ENCODE data around the gene SSUH2. TPM values are rescaled to one million over a fixed set of nuclear protein-coding genes. Genes with fewer than 3 reads are reported as not detected.
"Not testable (repeated sequence)": the region's sequence is repeated elsewhere in the genome, so short reads cannot be mapped to it uniquely, and the experiment has no call there.

The SSUH2 gene, protein sequence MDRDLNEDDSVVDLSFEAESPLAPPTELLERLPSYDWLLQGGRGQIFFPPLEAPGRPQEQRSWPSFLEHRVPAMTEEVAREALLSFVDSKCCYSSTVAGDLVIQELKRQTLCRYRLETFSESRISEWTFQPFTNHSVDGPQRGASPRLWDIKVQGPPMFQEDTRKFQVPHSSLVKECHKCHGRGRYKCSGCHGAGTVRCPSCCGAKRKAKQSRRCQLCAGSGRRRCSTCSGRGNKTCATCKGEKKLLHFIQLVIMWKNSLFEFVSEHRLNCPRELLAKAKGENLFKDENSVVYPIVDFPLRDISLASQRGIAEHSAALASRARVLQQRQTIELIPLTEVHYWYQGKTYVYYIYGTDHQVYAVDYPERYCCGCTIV
- not detected for total RNA-seq

DNA sequence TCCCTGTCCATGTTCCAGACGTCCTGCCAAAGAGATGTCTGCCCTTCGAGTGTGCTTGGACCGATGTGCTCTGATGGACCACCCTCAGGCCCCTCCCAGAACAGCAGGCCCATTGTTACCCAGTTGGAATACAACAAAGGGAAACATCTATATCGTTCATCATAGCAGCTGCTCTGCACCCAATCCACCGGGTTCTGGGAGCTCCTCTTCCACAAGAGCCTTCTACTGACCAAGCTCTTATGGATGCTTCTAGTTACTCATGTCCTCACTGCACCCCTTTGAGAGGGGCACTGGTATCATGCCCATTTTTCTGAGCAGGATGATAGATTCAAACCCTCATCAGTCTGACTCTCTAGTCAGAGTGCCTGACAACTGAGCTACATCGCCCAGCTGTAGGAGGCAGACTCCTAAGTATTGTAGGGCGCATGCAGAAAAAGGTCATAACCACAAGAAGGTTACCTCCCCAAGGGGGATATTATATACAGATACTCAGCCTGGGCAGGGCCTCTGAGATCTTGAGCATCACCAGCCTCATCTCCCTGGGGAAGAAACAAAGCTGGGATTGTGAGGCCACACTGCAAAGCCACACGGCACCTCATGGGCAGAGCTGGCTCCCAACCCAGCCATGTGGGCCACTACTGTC is at the start of gene SSUH2:
SSUH2 (minus strand) TSS at position 51 of the 643 bp plus-strand sequence; CDS start at position 11, 40 bp downstream.
- Mint-ChIP-seq H3K9me3 (no peaks in the 10 kb centered on the region), H3K4me3 (no peak within 1 kb of the TSS), H3K4me1 (ENCODE audit: low read depth) (no peaks in the 10 kb centered on the region), H3K27me3 (ENCODE audit: low read depth) (no peaks in the 10 kb centered on the region), H3K36me3 (ENCODE audit: insufficient read depth) (no peaks in the 10 kb centered on the region)
- DNase-seq (no peak), ATAC-seq (no peak)

DNA sequence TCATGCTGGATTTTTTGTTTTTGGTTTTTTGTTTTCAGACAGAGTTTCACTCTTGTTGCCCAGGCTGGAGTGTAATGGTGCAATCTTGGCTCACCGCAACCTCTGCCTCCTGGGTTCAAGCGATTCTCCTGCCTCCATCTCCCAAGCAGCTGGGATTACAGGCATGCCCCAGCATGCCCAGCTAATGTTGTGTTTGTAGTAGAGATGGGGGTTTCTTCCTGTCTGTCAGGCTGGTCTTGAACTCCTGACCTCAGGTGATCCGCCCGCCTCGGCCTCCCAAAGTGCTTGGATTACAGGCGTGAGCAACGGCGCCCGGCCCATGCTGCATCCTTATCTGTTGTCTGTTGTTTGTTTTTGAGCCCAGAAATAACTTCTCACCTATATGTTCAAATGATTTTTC is 46.7 kb upstream of the SSUH2 start:
- H3K27me3 Mint-ChIP-seq (ENCODE audit: low read depth); H3K9me3 Mint-ChIP-seq; H3K36me3 Mint-ChIP-seq (ENCODE audit: insufficient read depth); H3K4me1 Mint-ChIP-seq (ENCODE audit: low read depth); ATAC-seq; H3K4me3 Mint-ChIP-seq; DNase-seq: not testable (repeated sequence)

DNA sequence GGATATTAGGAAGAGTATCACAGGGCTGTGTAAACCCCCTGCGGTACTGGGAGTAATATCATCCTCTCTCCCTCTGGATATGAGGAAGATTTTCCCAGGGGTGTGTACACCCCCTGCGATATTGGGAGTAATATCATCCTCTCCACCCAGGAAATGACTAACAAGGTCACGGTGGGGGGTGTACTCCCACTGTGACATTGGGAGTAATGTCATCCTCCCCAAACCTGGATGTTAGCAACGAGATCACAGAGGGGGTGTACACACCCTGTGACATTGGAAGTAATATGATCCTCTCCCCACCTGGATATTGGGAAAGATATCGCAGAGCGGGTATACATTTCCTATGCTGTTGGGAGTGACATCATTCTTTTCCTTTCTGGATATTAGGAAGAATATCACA is 40.4 kb upstream of the SSUH2 start:
- not testable (repeated sequence) for H3K4me3 Mint-ChIP-seq; H3K4me1 Mint-ChIP-seq (ENCODE audit: low read depth); ATAC-seq; DNase-seq; H3K36me3 Mint-ChIP-seq (ENCODE audit: insufficient read depth); H3K27me3 Mint-ChIP-seq (ENCODE audit: low read depth); H3K9me3 Mint-ChIP-seq

DNA sequence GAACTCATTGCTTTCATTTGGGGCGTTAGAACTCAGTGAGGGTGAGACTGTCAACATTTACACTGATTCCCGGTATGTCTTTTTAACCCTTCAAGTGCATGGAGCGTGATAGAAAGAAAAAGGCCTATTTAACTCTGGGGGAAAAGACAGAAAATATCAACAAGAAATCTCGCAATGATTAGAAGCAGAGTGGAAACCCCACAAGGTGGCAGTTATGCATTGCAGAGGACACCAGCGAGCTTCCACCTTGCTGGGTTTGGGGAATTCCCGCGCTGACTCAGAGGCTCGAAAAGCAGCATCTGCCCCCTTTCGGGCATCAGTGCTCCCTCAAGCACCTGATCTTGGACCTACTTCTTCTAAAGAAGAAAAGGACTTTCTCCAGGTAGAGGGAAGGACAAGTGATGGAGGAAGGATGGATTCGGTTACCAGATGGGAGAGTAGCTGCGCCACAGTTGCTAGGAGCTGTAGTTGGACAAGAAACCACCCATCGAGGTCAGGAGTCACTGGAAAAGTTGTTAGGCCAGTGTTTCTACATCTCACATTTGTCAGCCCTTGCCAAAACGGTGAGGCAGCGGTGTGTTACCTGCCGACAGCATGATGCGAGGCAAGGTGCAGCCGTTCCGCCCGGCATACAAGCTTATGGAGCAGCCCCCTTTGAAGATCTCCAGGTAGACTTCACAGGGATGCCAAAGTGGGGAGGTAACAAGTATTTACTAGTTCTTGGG is 38.4 kb upstream of the SSUH2 start:
- H3K36me3 Mint-ChIP-seq (ENCODE audit: insufficient read depth); H3K4me1 Mint-ChIP-seq (ENCODE audit: low read depth); ATAC-seq; H3K9me3 Mint-ChIP-seq; H3K4me3 Mint-ChIP-seq; DNase-seq: not testable (repeated sequence)
- H3K27me3 Mint-ChIP-seq (ENCODE audit: low read depth): peaks cover 10% of the 10 kb centered on the region

DNA sequence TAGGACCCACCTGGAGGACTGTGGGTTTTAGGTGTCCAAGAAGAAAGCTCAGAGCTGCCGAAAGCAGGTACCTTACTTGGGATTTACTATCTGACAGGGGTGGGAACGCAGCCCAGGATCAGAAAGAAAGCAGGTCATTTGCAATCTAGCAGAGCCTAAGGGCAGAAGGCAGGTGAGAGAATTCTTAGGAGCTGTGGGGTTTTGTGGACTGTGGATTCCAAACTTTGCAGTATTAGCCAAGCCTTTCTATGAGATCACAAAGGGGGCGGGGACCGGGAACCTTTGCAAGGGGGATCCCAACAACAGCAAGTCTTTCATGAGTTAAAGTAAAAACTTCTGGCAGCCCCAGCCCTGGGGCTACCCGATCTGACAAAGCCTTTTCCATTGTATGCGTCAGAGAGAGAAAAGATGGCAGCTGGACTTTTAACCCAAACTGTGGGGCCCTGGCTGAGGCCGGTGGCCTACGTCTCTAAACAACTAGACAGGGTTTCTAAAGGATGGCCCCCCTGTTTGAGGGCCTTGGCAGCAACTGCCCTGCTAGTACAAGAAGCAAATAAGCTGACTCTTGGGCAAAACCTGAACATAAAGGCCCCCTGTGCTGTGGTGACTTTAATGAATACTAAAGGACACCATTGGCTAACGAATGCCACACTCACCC is 37.4 kb upstream of the SSUH2 start:
- H3K27me3 Mint-ChIP-seq (ENCODE audit: low read depth): peaks cover 12% of the 10 kb centered on the region
- not testable (repeated sequence) for ATAC-seq; DNase-seq; H3K4me3 Mint-ChIP-seq; H3K9me3 Mint-ChIP-seq; H3K4me1 Mint-ChIP-seq (ENCODE audit: low read depth); H3K36me3 Mint-ChIP-seq (ENCODE audit: insufficient read depth)

DNA sequence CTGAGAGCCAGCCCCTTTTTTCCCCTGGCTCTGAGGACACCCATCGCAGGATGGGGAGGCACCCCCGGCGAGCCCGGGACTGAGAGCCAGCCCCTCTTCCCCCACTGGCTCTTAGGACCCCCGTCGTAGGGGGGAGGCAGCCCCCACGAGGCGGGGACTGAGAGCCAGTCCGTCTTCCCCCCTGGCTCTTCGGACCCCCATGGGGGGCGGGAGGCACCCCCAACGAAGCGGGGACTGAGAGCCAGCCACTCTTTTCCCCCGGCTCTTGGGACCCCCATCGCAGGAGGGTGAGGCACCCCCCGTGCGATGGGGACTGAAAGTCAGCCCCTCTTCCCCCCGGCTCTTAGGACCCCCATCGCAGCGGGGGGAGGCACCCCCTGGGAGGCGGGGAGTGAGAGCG is 36.8 kb upstream of the SSUH2 start:
- Mint-ChIP-seq H3K4me3 (no peak overlapping the region), H3K27me3 (ENCODE audit: low read depth) (peaks cover 12% of the 10 kb centered on the region), H3K4me1 (ENCODE audit: low read depth) (no peaks in the 10 kb centered on the region), H3K9me3 (no peaks in the 10 kb centered on the region), H3K36me3 (ENCODE audit: insufficient read depth) (no peaks in the 10 kb centered on the region)
- no peak for DNase-seq
- ATAC-seq: no peak

DNA sequence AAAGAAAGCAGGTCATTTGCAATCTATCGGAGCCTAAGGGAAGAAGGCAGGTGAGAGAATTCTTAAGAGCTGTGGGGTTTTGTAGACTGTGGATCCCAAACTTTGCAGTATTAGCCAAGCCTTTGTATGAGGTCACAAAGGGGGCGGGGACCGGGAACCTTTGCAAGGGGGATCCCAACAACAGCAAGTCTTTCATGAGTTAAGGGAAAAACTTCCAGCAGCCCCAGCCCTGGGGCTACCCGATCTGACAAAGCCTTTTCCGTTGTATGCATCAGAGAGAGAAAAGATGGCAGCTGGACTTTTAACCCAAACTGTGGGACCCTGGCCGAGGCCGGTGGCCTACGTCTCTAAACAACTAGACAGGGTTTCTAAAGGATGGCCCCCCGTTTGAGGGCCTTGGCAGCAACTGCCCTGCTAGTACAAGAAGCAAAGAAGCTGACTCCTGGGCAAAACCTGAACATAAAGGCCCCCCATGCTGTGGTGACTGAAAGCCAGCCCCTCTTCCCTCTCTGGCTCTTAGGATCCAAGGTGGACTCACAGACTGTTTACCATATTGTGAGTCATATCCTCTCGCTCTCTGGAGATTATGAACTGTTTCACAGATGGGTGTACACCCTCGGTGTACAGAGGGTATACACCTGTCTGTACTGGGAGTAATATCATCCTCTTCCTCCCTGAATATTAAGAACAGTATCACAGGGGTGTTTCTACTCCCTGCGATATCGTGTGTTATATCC is 35.4 kb upstream of the SSUH2 start:
- H3K9me3 Mint-ChIP-seq; H3K4me1 Mint-ChIP-seq (ENCODE audit: low read depth); ATAC-seq; DNase-seq; H3K36me3 Mint-ChIP-seq (ENCODE audit: insufficient read depth); H3K4me3 Mint-ChIP-seq: not testable (repeated sequence)
- H3K27me3 Mint-ChIP-seq (ENCODE audit: low read depth): peaks cover 12% of the 10 kb centered on the region

DNA sequence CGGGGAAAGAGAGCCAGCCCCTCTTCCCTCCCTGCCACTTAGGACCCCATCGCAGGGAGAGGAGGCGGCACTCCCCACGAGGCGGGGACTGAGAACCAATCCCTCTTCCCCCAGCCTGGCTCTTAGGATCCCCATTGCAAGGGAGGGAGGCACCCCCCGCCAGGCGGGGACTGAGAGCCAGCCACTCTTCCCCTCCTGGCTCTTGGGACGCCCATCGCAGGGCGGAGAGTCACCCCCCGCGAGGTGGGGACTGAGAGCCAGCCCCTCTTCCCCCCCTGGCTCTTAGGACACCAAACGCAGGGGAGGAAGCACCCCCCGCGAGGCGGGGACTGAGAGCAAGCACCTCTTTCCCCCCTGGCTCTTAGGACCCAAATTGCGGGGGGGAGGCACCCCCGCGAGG is 34.2 kb upstream of the SSUH2 start:
- Mint-ChIP-seq H3K36me3 (ENCODE audit: insufficient read depth) (no peaks in the 10 kb centered on the region), H3K4me3 (no peak overlapping the region), H3K27me3 (ENCODE audit: low read depth) (peaks cover 12% of the 10 kb centered on the region), H3K9me3 (no peaks in the 10 kb centered on the region), H3K4me1 (ENCODE audit: low read depth) (no peaks in the 10 kb centered on the region)
- DNase-seq (no peak), ATAC-seq (no peak)

DNA sequence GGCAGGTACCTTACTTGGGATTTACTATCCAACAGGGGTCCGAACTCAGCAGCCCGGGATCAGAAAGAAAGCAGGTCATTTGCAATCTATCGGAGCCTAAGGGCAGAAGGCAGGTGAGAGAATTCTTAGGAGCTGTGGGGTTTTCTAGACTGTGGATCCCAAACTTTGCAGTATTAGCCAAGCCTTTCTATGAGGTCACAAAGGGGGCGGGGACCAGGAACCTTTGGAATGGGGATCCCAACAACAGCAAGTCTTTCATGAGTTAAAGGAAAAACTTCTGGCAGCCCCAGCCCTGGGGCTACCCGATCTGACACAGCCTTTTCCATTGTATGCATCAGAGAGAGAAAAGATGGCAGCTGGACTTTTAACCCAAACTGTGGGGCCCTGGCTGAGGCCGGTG is 32.7 kb upstream of the SSUH2 start:
- H3K4me1 Mint-ChIP-seq (ENCODE audit: low read depth); H3K9me3 Mint-ChIP-seq; ATAC-seq; H3K36me3 Mint-ChIP-seq (ENCODE audit: insufficient read depth); DNase-seq; H3K4me3 Mint-ChIP-seq: not testable (repeated sequence)
- H3K27me3 Mint-ChIP-seq (ENCODE audit: low read depth): peaks cover 12% of the 10 kb centered on the region

DNA sequence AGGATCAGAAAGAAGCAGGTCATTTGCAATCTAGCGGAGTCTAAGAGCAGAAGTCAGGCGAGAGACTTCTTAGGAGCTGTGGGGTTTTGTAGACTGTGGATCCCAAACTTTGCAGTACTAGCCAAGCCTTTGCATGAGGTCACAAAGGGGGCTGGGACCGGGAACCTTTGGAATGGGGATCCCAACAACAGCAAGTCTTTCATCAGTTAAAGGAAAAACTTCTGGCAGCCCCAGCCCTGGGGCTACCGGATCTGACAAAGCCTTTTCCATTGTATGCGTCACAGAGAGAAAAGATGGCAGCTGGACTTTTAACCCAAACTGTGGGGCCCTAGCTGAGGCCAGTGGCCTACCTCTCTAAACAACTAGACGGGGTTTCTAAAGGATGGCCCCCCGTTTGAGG is 31.0 kb upstream of the SSUH2 start:
- H3K27me3 Mint-ChIP-seq (ENCODE audit: low read depth): peaks cover 12% of the 10 kb centered on the region
- H3K9me3 Mint-ChIP-seq; H3K4me3 Mint-ChIP-seq; ATAC-seq; H3K36me3 Mint-ChIP-seq (ENCODE audit: insufficient read depth); H3K4me1 Mint-ChIP-seq (ENCODE audit: low read depth); DNase-seq: not testable (repeated sequence)

DNA sequence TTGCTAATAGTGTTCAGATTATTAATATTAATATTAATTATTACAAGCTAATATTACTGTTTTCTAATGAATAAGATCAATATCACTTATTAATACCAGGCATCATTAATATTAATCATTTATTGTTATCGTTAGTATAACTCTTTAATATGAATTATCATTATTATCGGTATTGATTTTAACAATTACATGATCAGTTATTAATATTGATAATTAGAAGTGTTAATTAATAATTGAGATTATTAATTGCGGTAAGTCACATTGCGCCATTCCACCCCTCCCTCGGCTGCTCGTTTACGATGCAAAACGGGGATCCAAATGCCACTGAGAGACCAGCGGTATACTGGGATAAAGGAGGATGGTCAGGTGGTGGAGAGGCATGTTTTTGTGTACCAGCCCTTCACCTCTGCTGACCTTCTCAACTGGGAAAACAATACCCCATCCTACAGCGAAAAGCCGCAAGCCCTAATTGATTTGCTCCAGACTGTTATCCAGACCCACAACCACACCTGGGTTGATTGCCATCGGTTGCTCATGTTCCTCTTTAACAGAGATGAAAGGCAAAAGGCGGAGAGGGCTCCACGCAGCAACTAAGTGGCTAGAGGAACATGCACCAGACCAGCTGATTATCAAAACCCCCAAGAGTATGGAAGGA is 28.6 kb upstream of the SSUH2 start:
- no peak for DNase-seq
- Mint-ChIP-seq H3K27me3 (ENCODE audit: low read depth) (peaks cover 2% of the 10 kb centered on the region), H3K4me1 (ENCODE audit: low read depth) (no peaks in the 10 kb centered on the region), H3K4me3 (no peak overlapping the region), H3K36me3 (ENCODE audit: insufficient read depth) (no peaks in the 10 kb centered on the region), H3K9me3 (peaks cover 5% of the 10 kb centered on the region)
- no peak for ATAC-seq

DNA sequence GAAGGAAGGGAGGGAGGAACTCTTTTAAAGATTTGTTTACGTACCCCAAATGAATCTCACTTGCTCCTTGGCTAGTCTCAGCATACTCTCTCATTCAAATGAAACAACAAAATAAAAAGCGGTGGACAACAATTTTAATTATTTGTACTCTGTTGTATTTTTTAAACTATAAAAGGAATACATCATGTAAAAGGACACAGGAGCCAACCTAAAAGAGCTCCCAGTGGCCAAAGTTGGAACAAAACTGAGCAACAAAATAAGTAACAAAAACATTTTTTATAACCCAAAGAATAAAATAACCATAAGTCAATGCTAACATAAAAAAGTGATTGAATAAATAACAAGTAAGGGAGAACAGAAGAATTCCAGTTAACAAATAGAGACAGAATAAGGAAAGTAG is 24.4 kb upstream of the SSUH2 start:
- H3K4me3 Mint-ChIP-seq: no peak overlapping the region

DNA sequence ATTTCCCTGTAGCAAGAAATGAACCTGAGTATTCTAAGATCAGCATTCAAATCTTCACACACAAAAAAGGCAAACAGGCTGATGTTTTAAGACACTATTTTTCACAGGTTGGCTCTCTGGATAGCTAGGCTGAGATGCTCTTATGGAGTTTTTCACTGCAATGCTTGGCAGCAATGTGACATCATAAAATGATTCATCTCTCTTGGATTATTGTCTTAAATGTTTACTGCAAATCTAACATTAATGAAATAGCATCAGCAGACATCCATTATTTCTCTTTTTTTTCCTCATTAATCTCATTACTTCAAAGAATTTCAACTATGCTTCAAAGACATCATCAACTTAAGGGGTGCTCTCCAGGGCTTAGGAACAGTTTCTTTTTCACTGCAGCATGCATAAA is 23.6 kb upstream of the SSUH2 start:
- Mint-ChIP-seq H3K27me3 (ENCODE audit: low read depth) (peaks cover 15% of the 10 kb centered on the region), H3K36me3 (ENCODE audit: insufficient read depth) (no peaks in the 10 kb centered on the region), H3K4me3 (no peak overlapping the region), H3K4me1 (ENCODE audit: low read depth) (no peaks in the 10 kb centered on the region), H3K9me3 (peaks cover 5% of the 10 kb centered on the region)
- ATAC-seq (no peak), DNase-seq (no peak)

More for the DNA sequence above, 24.4 kb upstream of the SSUH2 start:
- Mint-ChIP-seq H3K9me3 (peaks cover 5% of the 10 kb centered on the region), H3K36me3 (ENCODE audit: insufficient read depth) (no peaks in the 10 kb centered on the region), H3K27me3 (ENCODE audit: low read depth) (peaks cover 15% of the 10 kb centered on the region), H3K4me1 (ENCODE audit: low read depth) (no peaks in the 10 kb centered on the region)
- no peak for ATAC-seq
- DNase-seq: no peak
